ENCODE measurements around the gene CD4. TPM values are rescaled to one million over a fixed set of nuclear protein-coding genes. Genes with fewer than 3 reads are reported as not detected.
"Not testable (repeated sequence)": the region's sequence is repeated elsewhere in the genome, so short reads cannot be mapped to it uniquely, and the experiment has no call there.

CD4 gene
- total RNA-seq = 100 to 1,000 TPM; 206 to 211 TPM

DNA sequence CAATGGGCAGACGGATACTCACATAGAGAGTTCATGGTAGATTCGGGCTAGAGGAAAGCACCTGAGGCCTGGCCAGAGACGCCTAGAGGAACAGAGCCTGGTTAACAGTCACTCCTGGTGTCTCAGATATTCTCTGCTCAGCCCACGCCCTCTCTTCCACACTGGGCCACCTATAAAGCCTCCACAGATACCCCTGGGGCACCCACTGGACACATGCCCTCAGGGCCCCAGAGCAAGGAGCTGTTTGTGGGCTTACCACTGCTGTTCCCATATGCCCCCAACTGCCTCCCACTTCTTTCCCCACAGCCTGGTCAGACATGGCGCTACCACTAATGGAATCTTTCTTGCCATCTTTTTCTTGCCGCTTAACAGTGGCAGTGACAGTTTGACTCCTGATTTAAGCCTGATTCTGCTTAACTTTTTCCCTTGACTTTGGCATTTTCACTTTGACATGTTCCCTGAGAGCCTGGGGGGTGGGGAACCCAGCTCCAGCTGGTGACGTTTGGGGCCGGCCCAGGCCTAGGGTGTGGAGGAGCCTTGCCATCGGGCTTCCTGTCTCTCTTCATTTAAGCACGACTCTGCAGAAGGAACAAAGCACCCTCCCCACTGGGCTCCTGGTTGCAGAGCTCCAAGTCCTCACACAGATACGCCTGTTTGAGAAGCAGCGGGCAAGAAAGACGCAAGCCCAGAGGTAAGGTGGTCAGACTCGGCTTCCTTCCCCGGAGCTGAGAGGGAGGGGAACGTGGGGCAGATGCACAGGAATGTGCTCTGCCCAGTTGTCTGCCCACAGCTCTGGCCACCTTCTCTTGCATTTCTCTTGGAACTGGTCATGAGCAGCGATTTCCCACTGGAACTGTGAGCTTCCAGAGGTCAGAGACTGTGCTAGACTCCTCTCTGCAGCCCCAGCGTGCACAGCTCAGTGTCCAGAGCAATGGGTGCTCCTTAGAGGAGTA is at the start of gene CD4:
Gene CD4, plus strand, starts transcription at position 557 of the 953 bp plus-strand sequence. CDS start 10,611 bp downstream, outside the sequence.
- peak within 1 kb of the TSS; percentile 93 for H3K27ac Mint-ChIP-seq
- H3K9me3 Mint-ChIP-seq (ENCODE audit: low read depth) = no peaks in the 10 kb centered on the region
- intact Hi-C loops (cut with DNase I, micrococcal nuclease) = loop anchor here (1.0 to 5.0 kb wide), 4 partner anchors 10 to 447 kb away; partner anchors contain the start of genes CHD4 (in 2 of the 2) and TNFRSF1A (in 1 of the 2)
- peak within 1 kb of the TSS; percentile 89 for H3K4me3 Mint-ChIP-seq
- peaks cover 60% of the 10 kb centered on the region for H3K4me1 Mint-ChIP-seq
- ChIA-PET POLR2A (interaction anchor here (0.6 to 1.9 kb wide), 10 partner anchors 9 to 255 kb away, joined by 3 to 14 read pairs (median 4); partner anchors contain the start of genes CDCA3, GAPDH, MLF2 and PTMS), CTCF (interaction anchor here (0.7 to 2.9 kb wide), 8 partner anchors 9 to 156 kb away, joined by 3 to 37 read pairs (median 6); partner anchors contain the start of gene MLF2)
- no peaks in the 10 kb centered on the region for H3K27me3 Mint-ChIP-seq
- ATAC-seq (peak; percentile 79), DNase-seq (peak; percentile 94)
- H3K36me3 Mint-ChIP-seq (ENCODE audit: low read depth) = peaks cover 32% of the 10 kb centered on the region

DNA sequence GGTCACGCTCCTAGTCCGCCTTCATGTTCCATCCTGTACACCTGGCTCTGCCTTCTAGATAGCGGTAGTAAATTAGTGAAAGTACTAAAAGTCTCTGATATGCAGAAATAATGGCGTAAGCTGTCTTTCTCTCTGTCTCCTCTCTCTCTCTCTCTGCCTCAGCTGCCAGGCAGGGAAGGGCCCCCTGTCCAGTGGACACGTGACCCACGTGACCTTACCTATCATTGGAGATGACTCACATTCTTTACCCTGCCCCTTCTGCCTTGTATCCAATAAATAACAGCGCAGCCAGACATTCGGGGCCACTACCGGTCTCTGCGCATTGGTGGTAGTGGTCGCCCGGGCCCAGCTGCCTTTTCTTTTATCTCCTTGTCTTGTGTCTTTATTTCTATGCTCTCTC is 47.2 kb upstream of the CD4 start:
- H3K36me3 Mint-ChIP-seq (ENCODE audit: low read depth) = peaks cover 35% of the 10 kb centered on the region
- ATAC-seq; DNase-seq; H3K4me3 Mint-ChIP-seq; intact Hi-C loops (cut with DNase I, micrococcal nuclease); H3K9me3 Mint-ChIP-seq (ENCODE audit: low read depth); H3K27me3 Mint-ChIP-seq: not testable (repeated sequence)
- H3K27ac Mint-ChIP-seq = peak overlapping the region; percentile 58
- CTCF ChIA-PET = interaction anchor here (0.6 to 4.6 kb wide), 5 partner anchors 11 to 174 kb away, joined by 3 to 19 read pairs (median 3); partner anchors contain the start of genes MLF2 and NOP2
- H3K4me1 Mint-ChIP-seq = peaks cover 41% of the 10 kb centered on the region
- POLR2A ChIA-PET = interaction anchor here (1.6 to 1.7 kb wide), 2 partner anchors 11 to 202 kb away, joined by 4 to 6 read pairs; partner anchors contain the start of genes C12orf57, MLF2 and RNU7-1

DNA sequence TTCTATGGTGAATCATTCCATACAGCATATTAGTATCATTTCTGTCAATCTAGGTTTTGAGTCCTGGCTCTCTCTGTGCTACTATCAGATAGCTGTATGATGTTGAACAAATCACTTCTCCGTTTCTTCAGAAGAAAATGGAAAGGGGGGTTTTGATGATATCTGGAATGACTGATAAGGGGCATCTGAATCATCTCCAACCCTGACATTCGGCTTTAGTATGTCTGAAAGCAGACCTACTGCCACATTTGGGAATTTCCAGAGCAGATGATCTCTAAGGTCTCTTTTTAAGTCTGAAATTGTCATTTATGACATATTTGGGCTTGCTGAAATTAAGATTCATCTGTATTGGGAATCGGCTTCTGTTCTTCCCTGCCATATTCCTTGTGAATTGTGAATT is 46.5 kb upstream of the CD4 start:
- Mint-ChIP-seq H3K36me3 (ENCODE audit: low read depth) (peaks cover 42% of the 10 kb centered on the region), H3K4me1 (peaks cover 42% of the 10 kb centered on the region), H3K27ac (peak overlapping the region; percentile 77), H3K9me3 (ENCODE audit: low read depth) (peaks cover 7% of the 10 kb centered on the region), H3K4me3 (no peak overlapping the region), H3K27me3 (no peaks in the 10 kb centered on the region)
- intact Hi-C loops (cut with DNase I, micrococcal nuclease) = no loop called here
- ATAC-seq = peak; percentile 60
- no peak for DNase-seq
- POLR2A ChIA-PET = interaction anchor here (0.7 to 1.7 kb wide), 3 partner anchors 10 to 201 kb away, joined by 3 to 6 read pairs (median 4); partner anchors contain the start of genes C12orf57, MLF2 and RNU7-1
- CTCF ChIA-PET = interaction anchor here (0.6 to 4.6 kb wide), 9 partner anchors 8 to 673 kb away, joined by 3 to 19 read pairs (median 3); partner anchors contain the start of genes MLF2, NOP2 and SPSB2

DNA sequence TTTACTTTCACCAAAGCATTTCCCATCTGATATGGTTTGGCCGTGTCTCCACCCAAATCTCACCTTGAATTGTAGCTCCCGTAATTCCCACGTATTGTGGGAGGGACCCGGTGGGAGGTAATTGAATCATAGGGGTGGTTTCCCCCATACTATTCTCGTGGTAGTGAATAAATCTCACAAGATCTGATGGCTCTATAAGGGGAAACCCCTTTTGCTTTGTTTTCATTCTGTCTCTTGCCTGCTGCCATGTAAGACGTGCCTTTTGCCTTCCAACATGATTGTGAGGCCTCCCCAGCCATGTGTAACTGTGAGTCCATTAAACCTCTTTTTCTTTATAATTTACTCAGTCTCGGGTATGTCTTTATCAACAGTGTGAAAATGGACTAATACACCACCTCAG is 46.0 kb upstream of the CD4 start:
- CTCF ChIA-PET = interaction anchor here (0.7 to 4.6 kb wide), 6 partner anchors 10 to 672 kb away, joined by 3 to 19 read pairs (median 3); partner anchors contain the start of genes MLF2, NOP2 and SPSB2
- H3K36me3 Mint-ChIP-seq (ENCODE audit: low read depth) = peaks cover 47% of the 10 kb centered on the region
- H3K27me3 Mint-ChIP-seq; H3K4me3 Mint-ChIP-seq; H3K9me3 Mint-ChIP-seq (ENCODE audit: low read depth); intact Hi-C loops (cut with DNase I, micrococcal nuclease): not testable (repeated sequence)
- POLR2A ChIA-PET = interaction anchor here (0.7 to 1.7 kb wide), 3 partner anchors 9 to 200 kb away, joined by 3 to 6 read pairs (median 4); partner anchors contain the start of genes C12orf57, MLF2 and RNU7-1
- ATAC-seq = peak; percentile 49
- peak overlapping the region; percentile 77 for H3K27ac Mint-ChIP-seq
- peaks cover 42% of the 10 kb centered on the region for H3K4me1 Mint-ChIP-seq
- DNase-seq = peak; percentile 61

DNA sequence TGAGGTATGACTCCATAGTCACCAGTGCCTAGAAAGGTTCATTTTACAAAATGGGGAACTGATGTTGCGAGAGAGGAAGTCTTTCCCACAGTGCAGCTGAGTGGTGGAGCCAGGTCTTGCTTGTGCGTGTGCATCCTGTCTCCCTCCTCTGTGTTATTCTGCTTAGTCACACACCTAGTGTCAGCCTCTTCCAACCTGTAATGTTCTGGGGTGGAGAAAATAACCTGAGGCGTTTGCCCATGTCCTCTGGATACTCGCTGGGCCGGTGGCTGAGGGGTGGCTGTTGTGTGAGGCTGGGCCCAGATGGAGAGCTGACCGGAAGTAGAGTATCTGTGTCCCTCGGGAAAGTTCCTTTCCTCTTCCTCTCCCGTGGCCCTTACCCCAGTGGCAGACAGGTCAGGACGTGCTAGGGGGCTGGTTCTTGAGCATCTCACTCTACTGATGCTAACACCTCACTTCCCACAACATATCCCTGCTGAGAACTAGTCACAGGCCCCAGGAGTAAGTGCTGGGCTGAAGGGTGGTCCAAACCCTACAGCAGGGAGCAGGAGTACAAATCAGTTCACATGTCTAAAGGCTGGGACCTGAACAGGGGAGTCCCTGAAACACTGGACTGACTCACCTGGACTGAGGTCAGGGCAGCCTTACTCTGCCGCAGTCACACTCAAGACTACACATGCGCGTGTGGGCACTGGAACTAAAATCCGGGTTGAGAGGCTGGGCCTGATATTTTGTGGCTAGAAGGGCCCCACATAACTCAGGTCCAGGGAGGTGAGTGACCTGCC is 43.4 kb upstream of the CD4 start:
- Mint-ChIP-seq H3K36me3 (ENCODE audit: low read depth) (peaks cover 66% of the 10 kb centered on the region), H3K9me3 (ENCODE audit: low read depth) (peaks cover 7% of the 10 kb centered on the region), H3K27me3 (no peaks in the 10 kb centered on the region), H3K4me1 (peaks cover 47% of the 10 kb centered on the region), H3K27ac (peak overlapping the region; percentile 76), H3K4me3 (no peak overlapping the region)
- intact Hi-C loops (cut with DNase I, micrococcal nuclease) = no loop called here
- ATAC-seq (peak; percentile 82), DNase-seq (peak; percentile 52)
- POLR2A ChIA-PET = interaction anchor here (0.7 kb wide), 1 partner anchor 9 kb away, joined by 3 read pairs; no protein-coding TSS in a partner anchor
- CTCF ChIA-PET = interaction anchor here (1.3 to 1.4 kb wide), 2 partner anchors 35 kb away, joined by 3 to 4 read pairs; no protein-coding TSS in a partner anchor

DNA sequence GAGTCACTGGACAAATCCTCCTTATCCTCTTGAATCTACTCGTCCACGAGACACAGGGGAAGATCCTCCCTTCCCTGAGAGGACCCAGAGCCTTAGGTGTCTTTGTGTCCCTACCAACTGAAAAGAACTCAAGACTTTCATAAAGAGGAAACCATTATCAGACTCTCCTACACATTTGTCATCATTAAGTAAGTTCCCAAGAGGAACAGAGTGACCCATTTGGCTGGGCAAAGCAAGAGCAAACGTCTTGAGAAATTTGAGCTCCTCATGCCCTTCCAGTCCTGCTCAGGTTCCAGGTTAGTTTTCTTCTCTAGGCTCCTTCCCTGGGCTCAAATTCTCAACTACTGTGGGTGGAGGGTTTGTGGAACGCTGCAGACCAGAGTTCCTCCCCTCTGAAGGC is 42.1 kb upstream of the CD4 start:
- DNase-seq (no peak), ATAC-seq (no peak)
- peaks cover 73% of the 10 kb centered on the region for H3K36me3 Mint-ChIP-seq (ENCODE audit: low read depth)
- intact Hi-C loops (cut with DNase I, micrococcal nuclease) = no loop called here
- H3K9me3 Mint-ChIP-seq (ENCODE audit: low read depth) = peaks cover 7% of the 10 kb centered on the region
- CTCF ChIA-PET = interaction anchor here (0.6 to 1.4 kb wide), 3 partner anchors 33 to 132 kb away, joined by 3 to 4 read pairs (median 4); no protein-coding TSS in a partner anchor
- POLR2A ChIA-PET = no interaction called here
- peaks cover 52% of the 10 kb centered on the region for H3K4me1 Mint-ChIP-seq
- no peak overlapping the region for H3K4me3 Mint-ChIP-seq
- peak overlapping the region; percentile 74 for H3K27ac Mint-ChIP-seq
- H3K27me3 Mint-ChIP-seq = no peaks in the 10 kb centered on the region

DNA sequence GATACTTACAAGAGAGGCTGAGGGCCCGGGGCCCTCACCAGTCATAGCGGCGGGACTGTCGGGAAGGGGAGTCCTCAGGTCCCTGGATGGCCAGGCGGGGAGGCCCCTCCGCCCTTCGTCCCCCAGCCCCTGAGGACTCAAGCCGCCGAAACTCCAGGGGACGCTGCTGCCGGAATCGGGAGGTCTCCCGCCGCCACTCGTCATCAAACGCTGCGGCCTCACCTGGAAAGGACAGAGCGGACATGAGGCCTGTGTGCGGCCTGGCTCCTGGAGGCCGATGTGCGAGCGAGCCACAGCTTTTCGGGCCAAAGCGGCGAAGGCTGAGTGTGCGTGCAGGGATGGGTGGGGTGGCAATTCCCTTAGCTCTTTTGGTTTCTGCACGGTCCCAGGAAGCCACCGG is 40.6 kb upstream of the CD4 start:
- peaks cover 67% of the 10 kb centered on the region for H3K36me3 Mint-ChIP-seq (ENCODE audit: low read depth)
- H3K4me3 Mint-ChIP-seq = no peak overlapping the region
- H3K4me1 Mint-ChIP-seq = peaks cover 45% of the 10 kb centered on the region
- intact Hi-C loops (cut with DNase I, micrococcal nuclease) = no loop called here
- POLR2A ChIA-PET = no interaction called here
- ATAC-seq (no peak), DNase-seq (no peak)
- no peaks in the 10 kb centered on the region for H3K9me3 Mint-ChIP-seq (ENCODE audit: low read depth)
- CTCF ChIA-PET = no interaction called here
- no peaks in the 10 kb centered on the region for H3K27me3 Mint-ChIP-seq
- H3K27ac Mint-ChIP-seq = no peak overlapping the region

DNA sequence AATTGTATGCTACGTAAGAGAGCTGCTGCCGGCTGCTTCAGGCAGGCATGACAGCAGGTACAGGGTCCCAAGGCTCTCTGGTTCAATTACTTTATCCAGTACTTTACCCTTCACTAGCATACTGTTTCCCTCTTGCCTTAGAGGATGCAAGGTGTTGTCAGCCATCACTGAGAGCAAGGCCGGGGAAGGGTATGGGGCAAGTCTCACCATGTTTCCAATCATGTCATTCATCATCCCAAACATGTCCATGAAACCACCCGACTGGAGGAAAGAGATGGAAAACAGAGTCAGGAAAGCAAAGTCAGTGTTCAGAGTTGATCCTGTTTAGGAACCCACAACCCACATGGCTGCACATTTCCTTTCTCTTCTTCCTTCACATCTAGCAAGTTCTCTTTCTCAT is 38.8 kb upstream of the CD4 start:
- peaks cover 38% of the 10 kb centered on the region for H3K4me1 Mint-ChIP-seq
- ATAC-seq (no peak), DNase-seq (no peak)
- POLR2A ChIA-PET = no interaction called here
- H3K36me3 Mint-ChIP-seq (ENCODE audit: low read depth) = peaks cover 53% of the 10 kb centered on the region
- H3K4me3 Mint-ChIP-seq = no peak overlapping the region
- H3K27me3 Mint-ChIP-seq = no peaks in the 10 kb centered on the region
- H3K9me3 Mint-ChIP-seq (ENCODE audit: low read depth) = no peaks in the 10 kb centered on the region
- CTCF ChIA-PET = no interaction called here
- H3K27ac Mint-ChIP-seq = no peak overlapping the region
- intact Hi-C loops (cut with DNase I, micrococcal nuclease) = loop anchor here in 1 of 2 experiments (5.0 kb wide), 1 partner anchor 42 kb away; no protein-coding TSS in a partner anchor

DNA sequence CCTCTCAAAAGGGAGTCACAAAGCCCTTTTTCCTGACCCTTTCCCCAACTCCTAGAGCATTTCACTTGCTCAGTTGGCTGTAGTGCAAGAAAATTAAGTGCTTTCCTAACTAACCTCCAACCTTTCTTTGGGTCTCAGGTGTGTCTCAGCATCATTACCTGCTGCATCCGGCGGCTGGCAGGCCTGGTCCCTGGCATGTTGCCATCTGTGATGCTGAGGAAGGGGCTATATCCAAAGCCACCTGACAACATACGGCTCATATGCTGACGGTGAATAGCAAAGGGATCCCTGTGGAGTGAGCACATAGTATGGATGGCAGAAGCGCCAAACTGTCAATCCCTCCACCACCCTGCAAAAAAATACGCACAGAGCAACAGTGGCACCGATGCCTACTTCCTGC is 37.6 kb upstream of the CD4 start:
- Mint-ChIP-seq H3K27me3 (no peaks in the 10 kb centered on the region), H3K4me3 (peak overlapping the region; percentile 87), H3K4me1 (peaks cover 28% of the 10 kb centered on the region), H3K36me3 (ENCODE audit: low read depth) (peaks cover 41% of the 10 kb centered on the region), H3K27ac (peak overlapping the region; percentile 97), H3K9me3 (ENCODE audit: low read depth) (no peaks in the 10 kb centered on the region)
- CTCF ChIA-PET = interaction anchor here (0.6 to 4.1 kb wide), 11 partner anchors 9 to 214 kb away, joined by 3 to 54 read pairs (median 17); partner anchors contain the start of genes CDCA3, COPS7A, P3H3 and PTMS
- intact Hi-C loops (cut with DNase I, micrococcal nuclease) = loop anchor here in 1 of 2 experiments (5.0 kb wide), 1 partner anchor 41 kb away; no protein-coding TSS in a partner anchor
- no peak for DNase-seq
- no peak for ATAC-seq
- POLR2A ChIA-PET = interaction anchor here (1.0 to 3.0 kb wide), 2 partner anchors 62 to 102 kb away, joined by 3 to 16 read pairs; partner anchors contain the start of gene ZNF384

DNA sequence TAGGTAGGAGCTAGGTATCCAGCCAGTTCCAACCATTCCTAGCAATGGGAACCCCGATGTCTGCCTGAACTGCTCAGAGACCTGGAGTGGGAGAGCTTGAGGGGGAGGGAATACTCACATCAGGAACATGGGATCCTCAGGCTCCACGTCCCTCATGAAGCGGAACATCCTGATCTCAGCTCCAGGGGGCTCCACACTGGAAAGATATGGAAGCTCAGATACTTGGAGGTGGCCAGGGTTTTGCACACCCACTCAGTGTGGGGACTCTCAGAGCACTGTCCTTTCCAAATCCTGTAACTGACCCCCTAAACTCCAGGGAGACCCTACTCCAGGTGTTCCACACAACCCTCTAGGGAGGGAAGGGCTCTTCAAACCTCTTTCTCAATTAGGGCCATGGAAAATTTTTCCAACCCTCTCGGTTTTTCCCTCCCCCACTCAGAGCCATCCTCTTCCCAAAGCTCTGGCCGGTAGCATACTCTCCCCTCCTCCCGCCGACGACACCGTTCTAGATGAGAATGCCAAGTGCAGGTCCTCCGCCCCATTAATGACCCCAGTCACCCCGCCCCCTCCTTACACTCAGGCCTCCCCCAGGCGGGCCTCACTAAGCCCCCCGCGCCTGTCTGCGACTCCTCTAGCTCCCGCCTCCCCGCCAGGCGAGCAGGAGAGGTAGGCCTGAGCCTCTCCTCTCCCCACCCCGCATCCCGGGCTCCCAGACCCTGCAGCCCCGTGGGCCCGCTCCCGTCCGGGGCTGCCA is 37.0 kb upstream of the CD4 start:
- peak overlapping the region; percentile 87 for H3K4me3 Mint-ChIP-seq
- ATAC-seq = no peak
- H3K27me3 Mint-ChIP-seq = no peaks in the 10 kb centered on the region
- intact Hi-C loops (cut with DNase I, micrococcal nuclease) = loop anchor here in 1 of 2 experiments (5.0 kb wide), 1 partner anchor 40 kb away; no protein-coding TSS in a partner anchor
- peaks cover 26% of the 10 kb centered on the region for H3K4me1 Mint-ChIP-seq
- H3K27ac Mint-ChIP-seq = peak overlapping the region; percentile 97
- H3K36me3 Mint-ChIP-seq (ENCODE audit: low read depth) = peaks cover 35% of the 10 kb centered on the region
- DNase-seq = peak; percentile 59
- CTCF ChIA-PET = interaction anchor here (0.6 to 4.1 kb wide), 27 partner anchors 9 to 413 kb away, joined by 3 to 54 read pairs (median 10); partner anchors contain the start of genes CD4, CDCA3, COPS7A and GPR162
- no peaks in the 10 kb centered on the region for H3K9me3 Mint-ChIP-seq (ENCODE audit: low read depth)
- POLR2A ChIA-PET = interaction anchor here (0.6 to 3.0 kb wide), 10 partner anchors 9 to 220 kb away, joined by 3 to 16 read pairs (median 5); partner anchors contain the start of genes CD4, COPS7A, PTMS and ZNF384
